ENCODE results near the gene MYO15B.

- TF ChIP-seq POLR2A (IDR thresholded peaks at IDR 0.05; ENCODE audit: low read depth, low read length) = no peak
- no peak for TF ChIP-seq CTCF (conservative IDR thresholded peaks at IDR 0.05; ENCODE audit: low read depth, low read length)
- no peak for TF ChIP-seq USF2 (IDR thresholded peaks at IDR 0.05; ENCODE audit: low read depth, low read length)
- TF ChIP-seq RFX5 (IDR thresholded peaks at IDR 0.05; ENCODE audit: low read depth, low read length) = no peak
- TF ChIP-seq MXI1 (IDR thresholded peaks at IDR 0.05; ENCODE audit: borderline replicate concordance, low read depth, low read length) = no peak
- TF ChIP-seq ELK1 (IDR thresholded peaks at IDR 0.05; ENCODE audit: borderline replicate concordance, low read depth, low read length) = no peak
- no peak for TF ChIP-seq RCOR1 (IDR thresholded peaks at IDR 0.05; ENCODE audit: insufficient replicate concordance, low read length)
- TF ChIP-seq CEBPB (IDR thresholded peaks at IDR 0.05; ENCODE audit: low read depth, low read length) = no peak
- no peak for TF ChIP-seq MAFK (IDR thresholded peaks at IDR 0.05; ENCODE audit: low read depth, low read length)
Measured at GRCh38 chr17:75643643-75644017, 56.0 kb downstream of the MYO15B start.

All from IMR-90 (cell line).